Measurements from ENCODE around the gene SPPL2B.

Gene SPPL2B

GRCh38 chr19:2302319-2303210, 25.9 kb upstream of the SPPL2B start:
- no peak overlapping the region for H3K4me2 ChIP-seq (ENCODE audit: low read length)
- peaks cover 2% of the 10 kb centered on the region for H3K27me3 ChIP-seq (ENCODE audit: control insufficient read depth, insufficient read depth, low read length)
- no peaks in the 10 kb centered on the region for H3K79me2 ChIP-seq
- H3K9ac ChIP-seq: no peak overlapping the region
- H3K36me3 ChIP-seq (ENCODE audit: control insufficient read depth, insufficient read depth, low read length): no peaks in the 10 kb centered on the region
- H2AFZ ChIP-seq: no peak overlapping the region
- H3K4me3 ChIP-seq (ENCODE audit: low read depth, low read length): no peak overlapping the region
- H3K4me1 ChIP-seq: no peaks in the 10 kb centered on the region
- H3K27ac ChIP-seq: no peak overlapping the region
- no peaks in the 10 kb centered on the region for H3K9me3 ChIP-seq (ENCODE audit: control insufficient read depth, low read length)
- TF ChIP-seq CTCF (IDR thresholded peaks at IDR 0.05): no peak

GRCh38 chr19:2303211-2303798, 25.2 kb upstream of the SPPL2B start:
- H3K27ac ChIP-seq: no peak overlapping the region
- no peak overlapping the region for H3K4me2 ChIP-seq (ENCODE audit: low read length)
- no peaks in the 10 kb centered on the region for H3K79me2 ChIP-seq
- no peak overlapping the region for H3K4me3 ChIP-seq (ENCODE audit: low read depth, low read length)
- TF ChIP-seq CTCF (IDR thresholded peaks at IDR 0.05): no peak
- no peaks in the 10 kb centered on the region for H3K9me3 ChIP-seq (ENCODE audit: control insufficient read depth, low read length)
- peaks cover 4% of the 10 kb centered on the region for H3K27me3 ChIP-seq (ENCODE audit: control insufficient read depth, insufficient read depth, low read length)
- no peaks in the 10 kb centered on the region for H3K4me1 ChIP-seq
- H2AFZ ChIP-seq: no peak overlapping the region
- H3K9ac ChIP-seq: no peak overlapping the region
- no peaks in the 10 kb centered on the region for H3K36me3 ChIP-seq (ENCODE audit: control insufficient read depth, insufficient read depth, low read length)

GRCh38 chr19:2305452-2306280, 22.8 kb upstream of the SPPL2B start:
- H3K4me3 ChIP-seq (ENCODE audit: low read depth, low read length): no peak overlapping the region
- H3K27ac ChIP-seq: no peak overlapping the region
- no peaks in the 10 kb centered on the region for H3K4me1 ChIP-seq
- H3K36me3 ChIP-seq (ENCODE audit: control insufficient read depth, insufficient read depth, low read length): no peaks in the 10 kb centered on the region
- no peak overlapping the region for H3K9ac ChIP-seq
- TF ChIP-seq CTCF (IDR thresholded peaks at IDR 0.05): no peak
- H3K27me3 ChIP-seq (ENCODE audit: control insufficient read depth, insufficient read depth, low read length): peaks cover 4% of the 10 kb centered on the region
- no peaks in the 10 kb centered on the region for H3K79me2 ChIP-seq
- H2AFZ ChIP-seq: no peak overlapping the region
- H3K9me3 ChIP-seq (ENCODE audit: control insufficient read depth, low read length): no peaks in the 10 kb centered on the region
- H3K4me2 ChIP-seq (ENCODE audit: low read length): no peak overlapping the region

- H3K36me3 ChIP-seq (ENCODE audit: control insufficient read depth, insufficient read depth, low read length): no peaks in the 10 kb centered on the region
- H3K9ac ChIP-seq: no peak overlapping the region
- H3K4me1 ChIP-seq: no peaks in the 10 kb centered on the region
- peaks cover 4% of the 10 kb centered on the region for H3K27me3 ChIP-seq (ENCODE audit: control insufficient read depth, insufficient read depth, low read length)
- no peak for TF ChIP-seq CTCF (IDR thresholded peaks at IDR 0.05)
- H3K4me3 ChIP-seq (ENCODE audit: low read depth, low read length): no peak overlapping the region
- H2AFZ ChIP-seq: no peak overlapping the region
- no peak overlapping the region for H3K4me2 ChIP-seq (ENCODE audit: low read length)
- no peaks in the 10 kb centered on the region for H3K79me2 ChIP-seq
- H3K9me3 ChIP-seq (ENCODE audit: control insufficient read depth, low read length): no peaks in the 10 kb centered on the region
- H3K27ac ChIP-seq: no peak overlapping the region
Measured at GRCh38 chr19:2306281-2306806, 22.1 kb upstream of the SPPL2B start.
